GM23338 (cell line): ENCODE data around the gene MME. TPM values are rescaled to one million over a fixed set of nuclear protein-coding genes. Genes with fewer than 3 reads are reported as not detected.

Experiments used
- ATAC-seq: fragments of 200-7000 bp; cut with Tn5 transposase; 3 replicates; pipeline ENCODE4 v1.9.1; 2020
- DNase-seq: peaks from one replicate; pipeline ENCODE4 v3.0.0-alpha.2; 2015; ENCODE audit warnings: low spot score
- H2AFZ ChIP-seq: fragments of 200-600 bp; sonication (generic); 2 replicates; pipeline ENCODE4 v1.8.0; 2016; ENCODE audit warnings: antibody characterized with exemption, mild to moderate bottlenecking, moderate library complexity
- H3F3A ChIP-seq: fragments of 200-600 bp; sonication (generic); replicated peaks from 2 replicates; pipeline ENCODE4 v1.8.0; 2017; ENCODE audit warnings: antibody characterized with exemption, mixed run types, low read depth
- H3K27ac ChIP-seq: fragments of 200-600 bp; sonication (generic); 2 replicates; pipeline ENCODE4 v1.6.1; 2016; ENCODE audit warnings: low read depth
- H3K27me3 ChIP-seq: fragments of 200-600 bp; sonication (generic); 2 replicates; pipeline ENCODE4 v1.8.0; 2016; ENCODE audit warnings: mild to moderate bottlenecking, mixed run types, moderate library complexity; ENCODE audit not compliant: insufficient read depth
- H3K36me3 ChIP-seq: fragments of 200-600 bp; sonication (generic); 2 replicates; pipeline ENCODE4 v1.8.0; 2016; ENCODE audit warnings: mild to moderate bottlenecking; ENCODE audit not compliant: insufficient read depth
- H3K4me1 ChIP-seq: fragments of 200-600 bp; sonication (generic); 2 replicates; pipeline ENCODE4 v1.8.0; 2016; ENCODE audit warnings: mild to moderate bottlenecking, moderate library complexity; ENCODE audit not compliant: insufficient read depth
- H3K4me2 ChIP-seq: fragments of 200-600 bp; sonication (generic); 2 replicates; pipeline ENCODE4 v1.7.1; 2017; ENCODE audit warnings: mixed run types
- H3K4me3 ChIP-seq: fragments of 200-600 bp; sonication (generic); 2 replicates; pipeline ENCODE4 v1.6.1; 2016; ENCODE audit warnings: mixed run types
- H3K79me2 ChIP-seq: fragments of 200-600 bp; sonication (generic); replicated peaks from 2 replicates; pipeline ENCODE4 v1.8.0; 2017; ENCODE audit warnings: mild to moderate bottlenecking; ENCODE audit not compliant: insufficient read depth
- H3K9me2 ChIP-seq: fragments of 200-600 bp; sonication (generic); 2 replicates; pipeline ENCODE4 v1.8.0; 2017; ENCODE audit not compliant: insufficient read depth
- H4K20me1 ChIP-seq: fragments of 200-600 bp; sonication (generic); replicated peaks from 2 replicates; pipeline ENCODE4 v1.8.0; 2017; ENCODE audit warnings: mild to moderate bottlenecking; ENCODE audit not compliant: insufficient read depth
- H3K27ac Mint-ChIP-seq: 2 replicates; pipeline ENCODE4 v1.8.0; 2020; ENCODE audit warnings: inconsistent platforms, mild to moderate bottlenecking, moderate library complexity, mixed read lengths
- H3K27me3 Mint-ChIP-seq: 3 replicates; pipeline ENCODE4 v1.8.0; 2022; ENCODE audit warnings: low read depth, mild to moderate bottlenecking, moderate library complexity, mixed read lengths, inconsistent platforms; ENCODE audit not compliant: insufficient read depth, poor library complexity
- H3K36me3 Mint-ChIP-seq: 3 replicates; pipeline ENCODE4 v1.8.0; 2021; ENCODE audit warnings: low read depth, mild to moderate bottlenecking, inconsistent platforms, moderate library complexity, mixed read lengths
- H3K4me1 Mint-ChIP-seq: 3 replicates; pipeline ENCODE4 v1.8.0; 2020; ENCODE audit warnings: mild to moderate bottlenecking, inconsistent platforms, mixed read lengths
- H3K4me3 Mint-ChIP-seq: 3 replicates; pipeline ENCODE4 v1.8.0; 2021; ENCODE audit warnings: moderate library complexity, mild to moderate bottlenecking, inconsistent platforms, mixed read lengths
- H3K9me3 Mint-ChIP-seq: 3 replicates; pipeline ENCODE4 v1.8.0; 2020; ENCODE audit warnings: moderate library complexity, mild to moderate bottlenecking, inconsistent platforms, mixed read lengths
- CREB1 ChIP-seq: fragments of 250-450 bp; sonication (Bioruptor Pico); IDR thresholded peaks from 2 replicates; pipeline ENCODE4 v1.5.0; 2020; ENCODE audit warnings: low read depth, mild to moderate bottlenecking, moderate library complexity
- CTCF ChIP-seq, 2 experiments: fragments of 200-600 bp in 1 of 2; sonication (generic) in 1 of 2; conservative IDR thresholded peaks; 2 replicates each; pipeline versions ENCODE4 v1.5.1 to v1.6.1; 2016 to 2017; ENCODE audit warnings: antibody characterized with exemption in 2 of 2, low read depth in 2 of 2, mild to moderate bottlenecking in 2 of 2, moderate library complexity in 1 of 2
- ETS1 ChIP-seq: IDR thresholded peaks from 2 replicates; pipeline ENCODE4 v1.6.1; 2016; ENCODE audit warnings: antibody characterized with exemption
- EZH2 ChIP-seq: fragments of 200-600 bp; sonication (generic); IDR thresholded peaks from one replicate; pipeline ENCODE4 v1.8.0; 2017; ENCODE audit warnings: antibody characterized with exemption, mild to moderate bottlenecking, low read depth; ENCODE audit not compliant: unreplicated experiment
- EZH2phosphoT487 ChIP-seq: fragments of 200-600 bp; sonication (generic); IDR thresholded peaks from one replicate; pipeline ENCODE4 v1.8.1; 2018; ENCODE audit warnings: antibody characterized with exemption; ENCODE audit not compliant: unreplicated experiment
- JUNB ChIP-seq: IDR thresholded peaks from one replicate; pipeline ENCODE4 v1.6.1; 2016; ENCODE audit warnings: antibody characterized with exemption; ENCODE audit not compliant: unreplicated experiment
- NANOG ChIP-seq: IDR thresholded peaks from 2 replicates; pipeline ENCODE4 v1.6.1; 2016; ENCODE audit warnings: antibody characterized with exemption, borderline replicate concordance
- POLR2AphosphoS5 ChIP-seq: IDR thresholded peaks from 2 replicates; pipeline ENCODE4 v1.6.1; 2016; ENCODE audit warnings: antibody characterized with exemption, low read depth
- STAT1 ChIP-seq: IDR thresholded peaks from one replicate; pipeline ENCODE4 v1.6.1; 2016; ENCODE audit warnings: antibody characterized with exemption; ENCODE audit not compliant: unreplicated experiment
- ZNF114 ChIP-seq: fragments of 250-450 bp; sonication (Bioruptor Pico); IDR thresholded peaks from 2 replicates; pipeline ENCODE4 v1.5.0; 2020; ENCODE audit warnings: mild to moderate bottlenecking, moderate library complexity
- ZNF331 ChIP-seq: fragments of 250-450 bp; sonication (Bioruptor Pico); IDR thresholded peaks from 2 replicates; pipeline ENCODE4 v1.5.0; 2020; ENCODE audit warnings: low read depth, mild to moderate bottlenecking, moderate library complexity
- ZNF462 ChIP-seq: fragments of 250-450 bp; sonication (Bioruptor Pico); IDR thresholded peaks from 2 replicates; pipeline ENCODE4 v1.5.0; 2020; ENCODE audit warnings: mild to moderate bottlenecking, moderate library complexity
- polyA plus RNA-seq: library from polyadenylated mRNA; unstranded; fragments of >200 nt; fragmentation: Nextera tagmentation; extraction: Ambion mirVana; gene quantifications from 2 replicates; pipeline ENCODE4 v1.2.1, GENCODE V29; 2016
- total RNA-seq: library from RNA; depleted of rRNA; stranded (reverse); fragments of >200 nt; shearing (Covaris generic); gene quantifications from 2 replicates; pipeline ENCODE4 v1.2.3, GENCODE V29; 2014
- TF ChIP-seq, protein P1 (sequence below): IDR thresholded peaks from one replicate; pipeline ENCODE4 v1.6.1; 2018; ENCODE audit warnings: antibody characterized with exemption; ENCODE audit not compliant: unreplicated experiment

MME gene
- total and polyA plus RNA-seq, 2 experiments from 2014 or later = 15.2 to 76.7 TPM

DNA sequence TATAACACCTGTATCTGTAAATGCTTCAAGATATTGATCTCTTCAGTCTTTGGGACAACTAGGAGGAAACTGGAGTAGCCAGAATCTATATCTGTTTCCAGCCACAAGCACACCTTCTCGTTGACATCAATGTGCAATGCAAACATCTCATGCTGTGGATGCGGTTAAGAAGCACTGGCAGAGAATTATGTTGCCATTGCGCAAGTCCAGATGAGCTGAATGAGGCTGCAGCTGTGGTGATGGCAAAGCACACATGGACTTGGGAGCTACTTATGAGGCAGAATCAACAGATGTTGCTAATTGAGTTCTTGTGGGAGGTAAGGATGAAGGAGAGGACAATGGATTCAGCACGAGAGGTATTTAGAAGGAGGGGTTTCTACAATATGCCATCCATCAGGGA, 122.5 kb downstream of the MME start:
- Histone ChIP-seq H3K36me3 (no peaks in the 10 kb centered on the region), H2AFZ (no peak overlapping the region), H4K20me1 (no peaks in the 10 kb centered on the region), H3K4me2 (no peak overlapping the region), H3F3A (no peaks in the 10 kb centered on the region), H3K4me1 (no peaks in the 10 kb centered on the region), H3K4me3 (no peak overlapping the region), H3K79me2 (no peaks in the 10 kb centered on the region), H3K9me2 (peaks cover 12% of the 10 kb centered on the region), H3K27me3 (no peaks in the 10 kb centered on the region), H3K27ac (no peak overlapping the region)
- ATAC-seq = no peak
- Mint-ChIP-seq H3K36me3 (no peaks in the 10 kb centered on the region), H3K4me1 (no peaks in the 10 kb centered on the region; the same call in 2 of the 3 replicates), H3K4me3 (no peak overlapping the region), H3K9me3 (no peaks in the 10 kb centered on the region), H3K27ac (no peak overlapping the region), H3K27me3 (no peaks in the 10 kb centered on the region)
- DNase-seq = no peak
- no peak for TF ChIP-seq STAT1
- TF ChIP-seq ZNF462 (CRISPR knock-in tag) = no peak
- TF ChIP-seq NANOG = no peak
- no peak for TF ChIP-seq ZNF331 (CRISPR knock-in tag)
- TF ChIP-seq CTCF (conservative IDR thresholded peaks at IDR 0.05; ENCODE audit: low read depth in 2 of 2) = no peak
- no peak for TF ChIP-seq POLR2AphosphoS5
- no peak for TF ChIP-seq ETS1
- no peak for TF ChIP-seq ZNF114 (CRISPR knock-in tag)
- no peak for TF ChIP-seq EZH2phosphoT487
- no peak for TF ChIP-seq JUNB
- no peak for TF ChIP-seq CREB1 (CRISPR knock-in tag)
- TF ChIP-seq EZH2 = no peak
- TF ChIP-seq, protein P1, sequence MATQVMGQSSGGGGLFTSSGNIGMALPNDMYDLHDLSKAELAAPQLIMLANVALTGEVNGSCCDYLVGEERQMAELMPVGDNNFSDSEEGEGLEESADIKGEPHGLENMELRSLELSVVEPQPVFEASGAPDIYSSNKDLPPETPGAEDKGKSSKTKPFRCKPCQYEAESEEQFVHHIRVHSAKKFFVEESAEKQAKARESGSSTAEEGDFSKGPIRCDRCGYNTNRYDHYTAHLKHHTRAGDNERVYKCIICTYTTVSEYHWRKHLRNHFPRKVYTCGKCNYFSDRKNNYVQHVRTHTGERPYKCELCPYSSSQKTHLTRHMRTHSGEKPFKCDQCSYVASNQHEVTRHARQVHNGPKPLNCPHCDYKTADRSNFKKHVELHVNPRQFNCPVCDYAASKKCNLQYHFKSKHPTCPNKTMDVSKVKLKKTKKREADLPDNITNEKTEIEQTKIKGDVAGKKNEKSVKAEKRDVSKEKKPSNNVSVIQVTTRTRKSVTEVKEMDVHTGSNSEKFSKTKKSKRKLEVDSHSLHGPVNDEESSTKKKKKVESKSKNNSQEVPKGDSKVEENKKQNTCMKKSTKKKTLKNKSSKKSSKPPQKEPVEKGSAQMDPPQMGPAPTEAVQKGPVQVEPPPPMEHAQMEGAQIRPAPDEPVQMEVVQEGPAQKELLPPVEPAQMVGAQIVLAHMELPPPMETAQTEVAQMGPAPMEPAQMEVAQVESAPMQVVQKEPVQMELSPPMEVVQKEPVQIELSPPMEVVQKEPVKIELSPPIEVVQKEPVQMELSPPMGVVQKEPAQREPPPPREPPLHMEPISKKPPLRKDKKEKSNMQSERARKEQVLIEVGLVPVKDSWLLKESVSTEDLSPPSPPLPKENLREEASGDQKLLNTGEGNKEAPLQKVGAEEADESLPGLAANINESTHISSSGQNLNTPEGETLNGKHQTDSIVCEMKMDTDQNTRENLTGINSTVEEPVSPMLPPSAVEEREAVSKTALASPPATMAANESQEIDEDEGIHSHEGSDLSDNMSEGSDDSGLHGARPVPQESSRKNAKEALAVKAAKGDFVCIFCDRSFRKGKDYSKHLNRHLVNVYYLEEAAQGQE = no peak
